ENCODE measurements around the gene CX3CL1.

Gene CX3CL1

GRCh38 chr16:57389087-57389468 is 16.8 kb downstream of the CX3CL1 start:
- no peak for TF ChIP-seq CTCF (IDR thresholded peaks at IDR 0.05; ENCODE audit: low read depth, low read length, missing control alignments)
- DNase-seq (ENCODE audit: low read depth), result no peak
- H3K4me3 ChIP-seq (ENCODE audit: low read depth, low read length), result no peak overlapping the region

DNA sequence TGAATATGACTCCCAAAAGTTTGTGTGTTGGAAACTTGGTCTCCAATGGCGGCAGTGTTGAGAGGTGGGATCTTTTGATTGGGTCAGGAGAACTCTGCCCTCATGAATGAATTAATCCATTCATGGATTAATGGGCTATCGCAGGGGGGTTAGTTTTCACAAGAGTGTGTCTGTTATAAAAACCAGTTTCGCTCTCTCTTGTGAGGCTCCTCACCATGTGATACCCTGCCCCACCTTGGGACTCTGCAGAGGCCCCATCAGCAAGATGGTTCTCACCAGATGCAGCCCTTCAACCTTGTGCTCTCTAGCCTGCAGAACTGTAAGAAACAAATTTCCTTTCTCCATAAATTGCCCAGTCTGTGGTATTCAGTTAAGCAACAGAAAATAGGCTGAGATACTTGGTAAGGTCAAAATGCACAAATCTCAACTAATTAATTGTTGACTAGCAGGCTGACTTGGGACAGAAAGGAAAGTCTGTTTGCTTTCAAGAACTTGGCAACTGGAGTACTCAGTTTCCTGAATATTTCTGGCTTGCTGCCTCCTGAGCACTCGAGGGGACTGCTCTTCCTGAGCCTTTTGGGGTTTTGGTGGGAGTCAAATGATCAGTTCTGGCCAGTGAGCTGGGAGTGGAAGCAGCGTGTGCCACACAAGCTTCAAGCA is 18.5 kb downstream of the CX3CL1 start:
- no peak overlapping the region for H3K4me3 ChIP-seq (ENCODE audit: low read depth, low read length)
- TF ChIP-seq CTCF (IDR thresholded peaks at IDR 0.05; ENCODE audit: low read depth, low read length, missing control alignments), result no peak
- no peak for DNase-seq (ENCODE audit: low read depth)

DNA sequence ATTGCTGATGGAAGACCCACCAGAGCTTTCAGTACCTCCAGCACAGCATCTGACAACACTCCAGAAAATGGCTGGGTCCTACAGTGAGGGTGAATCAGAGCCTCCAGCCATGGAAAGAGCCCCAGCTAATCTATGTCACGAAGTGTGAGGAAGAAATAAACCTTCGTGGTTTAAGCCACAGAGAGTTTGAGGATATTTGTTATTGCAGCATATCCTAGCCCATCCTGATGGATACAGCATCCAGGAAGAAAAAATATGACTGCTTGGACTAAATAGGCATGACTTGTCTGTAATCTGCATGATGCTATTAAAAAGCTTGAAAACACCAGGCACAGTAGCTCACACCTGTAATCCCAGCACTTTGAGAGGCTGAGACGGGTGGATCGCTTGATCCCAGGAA is 19.0 kb downstream of the CX3CL1 start:
- DNase-seq (ENCODE audit: low read depth), result no peak
- H3K4me3 ChIP-seq (ENCODE audit: low read depth, low read length), result no peak overlapping the region
- TF ChIP-seq CTCF (IDR thresholded peaks at IDR 0.05; ENCODE audit: low read depth, low read length, missing control alignments), result no peak

GRCh38 chr16:57391708-57392107 is 19.4 kb downstream of the CX3CL1 start:
- DNase-seq (ENCODE audit: low read depth), result no peak

DNA sequence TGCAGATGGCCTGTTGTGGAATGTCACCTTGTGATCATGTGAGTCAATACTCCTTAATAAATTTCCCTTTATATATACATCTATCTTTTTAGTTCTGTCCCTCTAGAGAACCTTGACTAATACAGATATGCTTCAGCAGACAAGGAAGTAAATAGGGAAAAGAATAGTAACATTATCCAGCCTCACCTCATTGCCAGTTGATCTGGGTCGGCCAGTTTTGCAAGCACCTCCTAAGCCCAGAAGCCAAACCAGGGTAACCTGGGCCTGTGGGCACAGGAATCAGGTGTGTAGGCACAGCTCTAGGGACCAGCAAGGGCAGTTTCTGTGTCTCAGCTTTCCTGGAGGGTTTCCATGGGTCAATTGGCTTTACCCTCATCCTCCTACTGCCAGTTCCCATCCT is 20.4 kb downstream of the CX3CL1 start:
- H3K4me3 ChIP-seq (ENCODE audit: low read depth, low read length), result no peak overlapping the region
- TF ChIP-seq CTCF (IDR thresholded peaks at IDR 0.05; ENCODE audit: low read depth, low read length, missing control alignments), result no peak
- DNase-seq (ENCODE audit: low read depth), result no peak

More at GRCh38 chr16:57391708-57392107, 19.4 kb downstream of the CX3CL1 start:
- no peak overlapping the region for H3K4me3 ChIP-seq (ENCODE audit: low read depth, low read length)
- no peak for TF ChIP-seq CTCF (IDR thresholded peaks at IDR 0.05; ENCODE audit: low read depth, low read length, missing control alignments)

GRCh38 chr16:57394444-57394843 is 22.2 kb downstream of the CX3CL1 start:
- no peak for TF ChIP-seq CTCF (IDR thresholded peaks at IDR 0.05; ENCODE audit: low read depth, low read length, missing control alignments)
- no peak overlapping the region for H3K4me3 ChIP-seq (ENCODE audit: low read depth, low read length)
- DNase-seq (ENCODE audit: low read depth), result no peak

- H3K4me3 ChIP-seq (ENCODE audit: low read depth, low read length), result no peak overlapping the region
- DNase-seq (ENCODE audit: low read depth), result no peak
- no peak for TF ChIP-seq CTCF (IDR thresholded peaks at IDR 0.05; ENCODE audit: low read depth, low read length, missing control alignments)
Observed at GRCh38 chr16:57395026-57395425, 22.7 kb downstream of the CX3CL1 start.
